ENCODE measurements around the gene IL4R.

GRCh38 chr16:27359615-27360014, 45.8 kb downstream of the IL4R start:
- TF ChIP-seq, protein P1, sequence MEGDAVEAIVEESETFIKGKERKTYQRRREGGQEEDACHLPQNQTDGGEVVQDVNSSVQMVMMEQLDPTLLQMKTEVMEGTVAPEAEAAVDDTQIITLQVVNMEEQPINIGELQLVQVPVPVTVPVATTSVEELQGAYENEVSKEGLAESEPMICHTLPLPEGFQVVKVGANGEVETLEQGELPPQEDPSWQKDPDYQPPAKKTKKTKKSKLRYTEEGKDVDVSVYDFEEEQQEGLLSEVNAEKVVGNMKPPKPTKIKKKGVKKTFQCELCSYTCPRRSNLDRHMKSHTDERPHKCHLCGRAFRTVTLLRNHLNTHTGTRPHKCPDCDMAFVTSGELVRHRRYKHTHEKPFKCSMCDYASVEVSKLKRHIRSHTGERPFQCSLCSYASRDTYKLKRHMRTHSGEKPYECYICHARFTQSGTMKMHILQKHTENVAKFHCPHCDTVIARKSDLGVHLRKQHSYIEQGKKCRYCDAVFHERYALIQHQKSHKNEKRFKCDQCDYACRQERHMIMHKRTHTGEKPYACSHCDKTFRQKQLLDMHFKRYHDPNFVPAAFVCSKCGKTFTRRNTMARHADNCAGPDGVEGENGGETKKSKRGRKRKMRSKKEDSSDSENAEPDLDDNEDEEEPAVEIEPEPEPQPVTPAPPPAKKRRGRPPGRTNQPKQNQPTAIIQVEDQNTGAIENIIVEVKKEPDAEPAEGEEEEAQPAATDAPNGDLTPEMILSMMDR (IDR thresholded peaks at IDR 0.05; ENCODE audit: low read length) = no peak
- TF ChIP-seq EZH2phosphoT487 (IDR thresholded peaks at IDR 0.05; ENCODE audit: low read length) = no peak
